Hypothalamus (tissue), 51 donors: Measurements from ENCODE around the gene SLC6A3.
"Not testable (repeated sequence)": the region's sequence is repeated elsewhere in the genome, so short reads cannot be mapped to it uniquely, and the experiment has no call there.

Experiments
- DNase-seq, 51 donors: peaks; one replicate each; lab custom pipeline; 2025; lab: John Stamatoyannopoulos, UW

The SLC6A3 gene

DNA sequence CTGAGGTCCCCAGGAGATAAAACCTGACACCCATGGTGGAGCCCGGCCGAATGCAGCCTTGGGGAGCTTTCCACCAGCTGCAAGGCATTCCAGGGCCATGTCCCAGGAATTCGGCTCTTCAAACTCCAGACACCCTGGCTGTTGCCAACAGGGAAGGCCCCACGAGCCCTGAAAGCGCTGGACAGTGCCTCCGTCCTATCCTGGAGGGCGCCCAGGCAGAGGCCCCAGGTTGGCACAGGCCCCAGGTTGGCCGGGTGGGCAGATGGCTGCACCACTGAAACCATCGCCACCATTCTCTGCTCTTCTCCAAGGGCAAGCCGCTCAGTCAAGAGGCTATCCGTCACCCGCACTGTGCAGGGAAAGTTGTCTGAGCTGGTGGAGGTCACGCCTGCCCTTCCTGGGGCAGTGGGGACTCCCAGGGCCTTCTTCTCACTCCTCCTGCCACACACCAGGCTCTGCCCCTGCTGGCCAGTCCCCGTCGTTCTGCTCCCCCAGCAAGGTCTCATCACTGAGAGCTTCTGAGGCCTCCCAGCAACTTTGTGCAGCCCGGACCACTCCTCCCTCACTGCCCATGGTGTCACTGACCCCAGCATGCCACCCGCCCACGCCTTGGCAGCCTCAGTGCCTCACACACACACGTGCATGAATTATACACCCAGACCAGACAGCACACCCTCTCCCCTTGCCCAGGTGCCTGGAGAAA lies 21.2 kb downstream of the SLC6A3 start:
- no peak for DNase-seq

DNA sequence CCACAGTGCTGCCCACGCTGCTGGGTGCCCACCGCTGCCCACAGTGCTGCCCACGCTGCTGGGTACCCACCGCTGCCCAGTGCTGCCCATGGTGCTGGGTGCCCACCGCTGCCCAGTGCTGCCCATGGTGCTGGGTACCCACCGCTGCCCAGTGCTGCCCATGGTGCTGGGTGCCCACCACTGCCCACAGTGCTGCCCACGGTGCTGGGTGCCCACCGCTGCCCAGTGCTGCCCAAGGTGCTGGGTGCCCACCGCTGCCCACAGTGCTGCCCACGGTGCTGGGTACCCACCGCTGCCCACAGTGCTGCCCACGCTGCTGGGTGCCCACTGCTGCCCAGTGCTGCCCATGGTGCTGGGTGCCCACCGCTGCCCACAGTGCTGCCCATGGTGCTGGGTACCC lies 22.7 kb downstream of the SLC6A3 start:
- DNase-seq = not testable (repeated sequence)

DNA sequence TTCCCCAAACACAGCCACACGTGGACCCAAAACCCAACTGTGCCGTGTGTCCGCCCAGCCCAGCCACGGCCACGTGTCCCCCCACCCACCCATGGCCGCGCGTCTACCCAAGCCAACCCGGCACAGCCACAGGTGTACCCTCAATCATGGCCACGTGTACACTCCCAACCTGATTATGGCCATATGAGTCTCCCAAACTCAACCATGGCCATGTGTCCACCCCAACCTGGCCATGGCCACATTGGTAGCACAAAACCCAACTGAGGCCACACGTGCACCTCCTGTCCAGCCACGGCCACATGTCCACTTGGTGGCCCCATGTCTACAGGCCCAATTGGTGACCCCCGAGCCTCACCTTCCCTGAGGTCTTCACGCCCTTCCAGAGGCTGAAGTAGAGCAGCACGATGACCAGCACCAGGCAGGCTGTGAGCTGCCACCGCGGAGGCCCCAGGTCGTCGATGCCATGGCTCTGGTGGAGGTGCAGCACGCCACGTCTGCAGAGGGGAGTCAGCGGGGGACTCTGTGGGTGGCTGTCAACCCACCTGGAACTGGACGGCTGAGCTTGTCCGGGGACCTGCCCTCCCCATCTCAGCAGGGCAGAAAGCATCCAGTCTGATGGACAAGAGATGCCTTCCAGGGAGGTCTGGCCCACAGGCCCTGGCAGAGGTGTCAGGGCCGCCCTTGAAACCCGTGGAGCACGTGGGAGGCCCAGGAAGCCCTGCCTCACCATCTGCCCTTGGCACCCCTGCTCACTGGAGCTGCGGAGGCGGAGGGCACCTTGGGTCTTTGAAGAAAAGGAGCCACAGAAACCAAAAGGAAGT lies 23.5 kb downstream of the SLC6A3 start:
- DNase-seq = no peak

DNA sequence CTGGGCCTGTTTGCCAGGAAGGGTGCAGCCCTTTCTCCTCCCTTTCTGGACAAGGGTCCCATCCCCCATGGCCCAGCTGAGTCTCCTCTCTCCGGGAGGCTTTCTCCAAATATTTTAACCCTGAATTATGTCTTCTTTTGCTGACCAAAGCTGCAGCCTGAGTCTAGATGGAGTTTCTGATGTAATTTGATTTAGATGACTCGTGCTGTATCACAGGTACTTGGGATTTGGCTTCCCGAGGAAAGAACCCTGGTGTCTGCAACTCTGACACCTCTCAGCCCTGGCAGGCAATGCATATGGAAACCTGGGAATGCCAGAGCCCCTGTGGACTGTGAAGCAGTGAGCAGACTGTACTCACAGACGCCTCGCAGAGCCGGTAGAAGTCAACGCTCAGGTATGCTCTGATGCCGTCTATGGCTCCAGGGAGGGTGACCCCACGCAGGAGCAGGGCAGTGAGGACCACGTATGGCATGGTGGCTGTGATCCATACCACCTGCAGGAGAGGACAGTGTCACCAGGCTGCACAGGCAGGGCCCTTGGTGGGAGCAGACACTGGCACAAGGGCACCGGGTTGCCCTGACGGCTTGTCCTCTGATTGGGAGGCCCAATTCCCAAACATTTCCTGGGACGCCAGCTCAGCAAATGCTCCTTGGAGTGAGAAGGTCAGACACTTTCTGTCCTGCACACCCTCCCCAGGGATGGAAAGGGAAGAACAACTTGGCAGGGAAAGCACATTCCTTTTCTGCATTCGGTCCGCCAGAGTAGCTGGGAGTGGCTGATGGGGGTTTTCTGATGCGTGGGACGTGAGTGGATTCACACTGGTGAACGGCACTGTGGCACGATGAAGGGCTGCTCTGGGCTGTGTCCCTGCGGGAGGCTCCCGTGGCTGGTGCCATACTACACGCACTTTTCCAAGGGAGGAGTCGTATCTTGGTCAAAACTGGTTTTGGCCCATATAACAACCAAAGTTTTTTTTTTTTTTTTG lies 24.7 kb downstream of the SLC6A3 start:
- no peak for DNase-seq

DNA sequence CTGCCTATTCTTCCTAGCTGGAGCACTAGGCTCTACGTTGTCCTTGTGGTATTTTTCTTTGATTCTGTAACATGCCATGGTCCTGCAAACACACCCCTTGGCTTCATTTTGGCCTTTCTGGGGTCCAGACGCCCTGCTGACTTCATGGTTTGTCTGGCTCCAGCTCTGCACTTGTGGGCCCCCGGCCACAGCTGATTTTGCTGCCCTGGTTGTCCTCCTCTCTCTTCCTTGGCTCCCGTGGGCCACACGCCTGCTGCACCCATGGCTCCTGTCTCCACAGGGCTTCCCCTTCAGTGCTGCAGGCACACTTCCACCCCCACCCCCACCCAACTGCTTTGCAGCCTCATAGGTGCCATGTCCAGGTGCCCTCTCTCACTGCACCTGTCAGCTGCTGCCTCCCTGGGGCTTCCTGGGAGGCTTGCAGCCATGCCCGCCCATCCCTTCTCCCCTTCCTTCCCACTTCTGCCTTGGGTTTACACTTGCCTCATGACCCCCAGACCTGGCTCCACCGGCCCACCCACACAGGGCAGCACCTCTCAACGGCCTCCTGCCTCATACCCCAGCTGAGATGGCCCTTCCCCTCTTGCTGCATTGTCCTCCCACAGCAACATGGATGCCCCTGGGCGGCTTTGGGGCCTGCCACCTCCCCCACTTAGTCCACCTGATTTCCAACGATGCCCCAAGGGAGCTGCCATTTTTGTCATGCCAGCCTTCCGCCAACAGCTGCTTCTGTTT lies 25.6 kb downstream of the SLC6A3 start:
- no peak for DNase-seq

DNA sequence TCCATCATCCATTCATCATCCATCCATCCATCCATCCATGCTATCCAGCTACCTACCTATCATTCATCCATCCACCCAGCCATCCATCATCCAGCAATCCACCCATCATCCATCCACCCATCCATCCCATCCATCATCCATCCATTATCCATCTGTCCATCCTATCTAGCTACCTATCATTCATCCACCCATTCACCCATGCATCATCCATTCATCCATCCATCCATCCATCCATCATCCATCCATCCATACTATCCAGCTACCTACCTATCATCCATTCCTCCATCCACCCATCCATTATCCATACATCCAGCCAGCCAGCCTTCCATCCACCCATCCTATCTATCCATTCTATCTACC lies 26.3 kb downstream of the SLC6A3 start:
- no peak for DNase-seq

DNA sequence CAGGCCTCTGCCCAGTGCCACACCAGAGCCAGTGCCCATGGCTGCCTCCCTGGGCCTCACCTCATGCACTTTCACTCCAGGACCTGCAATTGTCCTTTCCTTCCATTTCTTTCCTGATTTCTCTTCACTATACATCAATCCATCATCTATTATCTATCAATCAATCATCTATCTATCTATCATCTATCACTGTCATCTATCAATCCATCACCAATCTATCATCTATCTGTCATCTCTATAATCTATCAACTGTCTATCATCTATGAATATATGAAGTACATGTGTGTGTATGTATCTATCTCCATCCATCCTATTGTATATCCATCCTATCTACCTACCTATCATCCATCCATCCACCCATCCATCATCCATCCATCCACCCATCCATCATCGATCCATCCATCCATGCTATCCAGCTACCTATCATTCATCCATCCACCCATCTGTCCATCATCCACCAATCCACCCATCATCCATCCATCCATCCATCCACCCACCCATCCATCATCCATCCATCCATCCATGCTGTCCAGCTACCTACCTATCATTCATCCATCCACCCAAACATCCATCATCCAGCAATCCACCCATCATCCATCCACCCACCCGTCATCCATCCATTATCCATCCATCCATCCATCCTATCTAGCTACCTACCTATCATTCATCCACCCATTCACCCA lies 26.9 kb downstream of the SLC6A3 start:
- DNase-seq = no peak

DNA sequence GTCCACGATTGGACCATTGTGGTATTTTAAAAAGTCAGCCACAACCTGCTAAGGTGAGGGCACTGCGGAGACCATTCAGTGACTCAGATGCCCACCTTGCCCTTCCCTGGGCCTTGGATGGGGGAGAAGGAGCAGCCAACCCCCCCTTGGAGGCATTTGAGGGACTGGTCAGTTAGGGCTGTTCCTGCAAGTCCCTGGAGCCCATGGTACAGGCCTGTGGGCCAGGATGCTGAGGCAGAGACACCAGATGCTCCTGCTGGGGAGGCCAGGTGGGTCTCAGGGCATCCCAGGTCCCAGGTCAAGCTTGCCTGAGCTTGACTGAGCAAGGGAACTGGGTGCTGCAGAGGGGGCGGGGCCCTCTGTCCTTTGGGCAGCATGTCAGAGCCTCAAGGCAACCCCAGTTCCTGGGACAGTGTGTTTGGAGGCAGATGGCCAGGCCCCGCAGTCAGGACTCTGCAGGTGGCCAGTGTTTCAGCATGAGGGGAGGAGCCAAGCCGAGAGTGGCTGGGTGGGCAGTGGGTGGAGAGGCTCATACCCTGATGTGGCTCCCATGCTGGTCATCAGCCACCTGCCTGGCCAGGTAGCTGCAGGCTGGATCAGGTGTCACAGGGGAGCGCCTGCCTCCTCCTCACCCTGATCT lies 27.5 kb downstream of the SLC6A3 start:
- DNase-seq = no peak

DNA sequence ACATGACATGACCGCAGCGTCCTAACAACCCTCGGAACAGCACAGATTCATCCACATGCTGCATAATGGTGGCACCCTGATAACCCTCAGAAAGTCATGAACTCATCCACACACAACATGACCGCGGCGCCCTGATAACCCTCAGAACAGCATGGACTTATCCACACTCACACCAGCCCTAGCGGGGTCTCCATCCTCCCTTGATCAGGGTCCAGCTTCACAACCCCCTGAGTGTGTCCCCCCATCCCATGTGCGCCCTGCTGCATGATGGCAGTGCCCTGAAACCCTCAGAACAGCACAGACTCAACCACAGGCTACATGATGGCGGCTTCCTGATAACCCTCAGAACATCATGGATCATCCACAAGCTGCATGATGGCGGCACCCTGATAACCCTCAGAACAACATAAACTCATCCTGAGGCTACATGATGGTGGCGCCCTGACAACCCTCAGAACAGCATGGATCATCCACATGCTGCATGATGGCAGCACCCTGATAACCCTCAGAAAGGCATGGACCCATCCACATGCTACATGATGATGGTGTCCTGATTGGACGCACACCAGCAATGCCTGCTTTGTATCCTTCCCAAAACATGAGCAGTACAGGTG lies 28.3 kb downstream of the SLC6A3 start:
- DNase-seq = no peak

DNA sequence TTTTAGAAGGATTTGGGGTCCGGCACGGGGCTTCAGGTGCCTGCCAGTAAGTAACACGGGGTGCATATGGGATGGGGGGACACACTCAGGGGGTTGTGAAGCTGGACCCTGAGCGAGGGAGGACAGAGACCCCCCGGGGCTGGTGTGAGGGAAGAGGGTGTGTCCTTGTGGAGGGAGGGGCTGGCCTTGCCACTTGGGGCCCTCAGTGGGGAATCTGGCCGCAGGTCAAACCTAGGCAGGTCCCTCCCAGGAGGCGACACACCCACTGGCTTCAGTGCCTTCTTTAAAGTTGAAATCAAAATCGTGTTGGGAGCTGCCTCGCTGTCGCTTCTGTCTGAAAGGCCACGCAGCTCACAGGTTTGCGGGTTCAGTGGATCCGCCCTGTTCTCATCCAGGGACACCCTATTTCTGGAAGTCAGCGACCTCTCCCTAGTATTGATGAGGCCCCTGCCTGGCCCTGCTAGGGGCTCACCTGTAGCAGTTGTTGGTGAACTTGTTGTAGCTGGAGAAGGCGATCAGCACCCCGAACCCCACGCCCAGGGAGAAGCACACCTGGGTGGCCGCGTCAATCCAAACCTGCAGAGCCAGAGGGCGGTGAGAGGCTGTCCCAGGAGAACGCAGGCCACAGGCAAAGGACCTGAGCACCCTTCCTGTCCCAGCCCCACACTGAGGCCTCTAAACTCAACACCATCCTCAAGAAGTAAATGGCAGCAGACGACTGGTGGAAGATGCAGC lies 29.4 kb downstream of the SLC6A3 start:
- DNase-seq = no peak

DNA sequence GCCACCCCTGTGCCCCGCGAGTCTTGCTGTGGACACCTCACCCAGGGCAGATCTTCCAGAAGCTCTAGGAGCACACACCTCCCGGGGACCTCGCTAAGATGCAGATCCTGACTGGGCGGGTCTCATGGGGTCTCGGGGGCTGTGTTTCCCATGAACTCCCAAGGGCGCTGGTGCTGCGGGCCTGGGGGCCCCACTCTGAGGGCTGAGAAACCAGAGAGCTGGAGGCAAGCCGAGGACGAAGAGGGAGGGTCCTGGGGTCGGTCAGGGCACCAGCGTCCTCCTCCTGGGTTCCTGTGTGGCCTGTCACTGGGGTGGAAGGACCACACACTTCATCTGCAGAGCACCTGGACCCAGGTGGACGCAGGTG lies 30.2 kb downstream of the SLC6A3 start:
- DNase-seq = no peak

DNA sequence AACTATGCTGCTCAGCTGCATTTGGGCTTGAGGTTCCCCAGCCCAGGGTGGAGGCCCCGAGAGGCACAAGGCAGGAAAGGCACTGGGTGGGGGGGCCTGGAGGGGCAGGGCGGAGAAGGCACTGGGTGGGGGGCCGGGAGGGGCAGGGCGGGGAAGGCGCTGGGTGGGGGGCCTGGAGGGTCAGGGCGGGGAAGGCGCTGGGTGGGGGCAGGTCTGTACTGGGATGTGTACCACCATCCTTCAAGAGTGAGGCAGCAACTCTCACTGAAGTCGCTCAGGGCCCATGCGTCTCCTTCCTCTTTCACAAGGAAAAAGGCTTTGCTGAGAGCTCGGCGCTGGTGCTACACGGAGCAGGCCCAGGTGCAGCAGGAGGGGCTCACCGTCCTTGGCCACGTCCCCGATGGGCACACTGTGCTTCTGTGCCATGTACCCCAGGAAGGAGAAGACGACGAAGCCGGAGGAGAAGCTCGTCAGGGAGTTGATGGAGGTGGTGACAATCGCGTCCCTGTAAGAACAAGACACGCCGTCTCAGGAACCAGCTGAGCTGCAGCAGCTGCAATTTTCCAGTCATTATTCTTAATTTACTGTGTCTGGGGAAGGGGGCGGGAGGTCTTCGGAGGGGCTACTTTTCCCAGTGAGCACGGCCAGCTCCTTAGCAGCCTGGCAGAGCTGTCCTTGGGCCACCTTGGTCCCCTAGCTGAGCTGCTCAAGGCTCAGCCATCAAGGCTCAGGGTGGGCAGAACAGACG lies 30.8 kb downstream of the SLC6A3 start:
- peak in 8 of 51 donors; percentile 5 to 33 (median 10) for DNase-seq

DNA sequence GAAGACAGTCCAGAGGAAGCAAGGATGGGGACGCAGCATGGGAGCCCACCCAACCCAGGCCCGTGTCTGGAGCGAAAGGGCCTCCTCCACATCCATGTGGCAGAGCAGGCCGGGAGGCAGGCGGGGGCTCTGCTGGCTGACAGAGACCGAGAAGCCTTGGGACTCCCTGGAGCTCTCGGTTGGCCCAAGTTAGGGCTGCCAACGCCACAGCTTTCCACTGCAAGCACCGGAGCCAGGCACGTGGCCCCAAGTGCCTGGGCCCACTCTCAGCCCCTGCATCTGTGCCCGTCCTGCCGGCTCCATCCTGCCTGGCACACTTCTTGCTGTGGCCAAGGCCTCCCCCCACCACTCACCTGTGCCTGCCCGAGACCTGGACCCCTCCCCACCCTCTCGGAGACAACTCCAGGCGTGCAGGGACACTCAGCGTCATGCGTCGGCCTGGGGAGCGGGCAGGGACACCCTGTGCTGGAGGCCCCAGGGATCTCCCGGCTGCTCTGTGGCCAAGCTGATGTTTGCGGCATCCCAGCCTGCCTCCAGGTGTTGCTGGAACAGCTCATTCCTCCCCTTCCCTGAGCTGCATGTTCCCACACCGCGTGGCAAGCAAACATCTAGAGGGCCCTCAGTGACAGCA lies 31.5 kb downstream of the SLC6A3 start:
- DNase-seq = no peak

DNA sequence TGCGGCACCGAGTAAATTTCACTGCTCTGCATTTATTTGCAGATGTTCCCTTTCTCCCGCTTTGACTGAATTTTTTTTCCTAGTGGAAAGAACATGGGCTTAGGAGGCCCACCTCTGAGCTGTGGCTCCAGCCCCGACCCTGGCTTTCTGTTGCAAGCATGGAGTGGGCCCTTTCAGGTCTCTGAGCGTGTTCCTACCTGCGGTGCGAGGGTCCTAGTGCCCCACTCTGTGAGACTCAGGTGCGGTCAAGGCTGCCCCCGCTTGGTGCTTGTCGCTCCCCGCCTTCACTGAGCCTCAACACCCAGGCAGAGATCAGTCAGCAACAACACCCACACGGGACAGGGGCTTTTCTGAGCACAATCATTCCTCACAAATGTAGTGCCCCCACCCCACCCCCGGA lies 32.0 kb downstream of the SLC6A3 start:
- DNase-seq = no peak

DNA sequence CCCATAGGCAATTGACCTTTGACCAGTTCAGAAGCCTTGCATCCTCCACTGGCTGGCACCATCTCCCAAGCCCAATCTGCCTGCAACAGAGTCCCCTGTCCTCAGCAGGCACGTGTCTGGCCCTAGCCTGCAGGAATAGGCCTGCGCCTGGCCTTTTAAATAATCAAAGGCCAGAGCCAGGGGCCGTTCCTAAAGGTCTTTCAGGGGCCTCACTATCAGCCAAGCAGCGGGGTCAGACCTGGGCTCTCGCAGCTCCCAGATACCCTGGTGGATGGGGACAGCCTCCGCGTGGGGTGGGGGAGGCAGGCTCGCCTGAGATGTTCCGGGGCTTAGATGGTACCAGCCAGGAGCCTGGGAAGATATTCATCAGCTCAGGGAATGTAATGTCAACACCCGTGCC lies 32.6 kb downstream of the SLC6A3 start:
- DNase-seq = no peak

DNA sequence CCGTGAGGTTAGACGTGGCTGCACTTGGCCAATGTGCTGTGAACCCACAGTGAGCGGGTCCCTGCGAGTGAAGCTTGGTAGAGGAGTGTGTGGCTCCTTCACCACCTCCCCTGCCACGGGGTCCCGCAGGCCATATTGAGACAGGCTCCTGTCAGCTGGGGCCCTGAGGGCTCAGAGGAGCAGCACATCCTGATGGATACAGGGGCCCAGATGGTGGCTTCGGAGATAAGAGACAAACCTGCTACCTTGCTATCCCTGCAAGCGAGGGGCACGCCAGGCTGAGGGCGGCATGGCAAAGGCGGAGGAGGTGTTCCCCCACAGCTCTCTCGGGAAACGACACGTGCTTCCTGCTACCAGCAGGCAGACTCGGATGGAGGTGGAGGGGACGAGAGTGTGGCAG lies 33.1 kb downstream of the SLC6A3 start:
- no peak for DNase-seq

DNA sequence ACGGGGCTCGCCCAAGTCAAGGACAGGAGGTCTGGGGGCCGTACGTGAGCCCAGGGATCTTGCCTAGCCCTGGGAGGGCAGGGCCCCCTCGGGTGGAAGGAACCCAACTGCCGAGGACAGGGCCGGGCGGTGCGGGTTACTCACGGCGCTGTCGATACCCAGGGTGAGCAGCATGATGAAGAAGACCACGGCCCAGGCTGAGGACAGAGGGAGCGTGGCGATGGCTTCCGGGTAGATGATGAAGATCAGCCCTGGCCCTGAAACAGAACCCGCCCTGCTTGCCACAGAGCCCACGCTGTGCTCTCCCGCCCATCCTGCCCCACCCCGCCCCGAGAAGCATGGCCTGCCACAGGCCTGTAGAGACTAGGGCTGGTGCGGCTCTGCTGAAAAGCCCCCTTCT lies 34.1 kb downstream of the SLC6A3 start:
- no peak for DNase-seq
